WTC11 (cell line): Measurements from ENCODE around the gene CCDC107. TPM values are rescaled to one million over a fixed set of nuclear protein-coding genes. Genes with fewer than 3 reads are reported as not detected.
"Not testable (repeated sequence)": the region's sequence is repeated elsewhere in the genome, so short reads cannot be mapped to it uniquely, and the experiment has no call there.

Source experiments
- ATAC-seq: fragments of 200-7000 bp; cut with Tn5 transposase; 2 replicates; pipeline ENCODE4 v1.10.0; 2021; ENCODE audit warnings: mild to moderate bottlenecking, moderate library complexity
- CTCF ChIA-PET: fragments of 300-600 bp; sonication (Branson Sonifier 250); formaldehyde crosslinking; loops from one replicate; lab custom pipeline; 2021; ENCODE audit warnings: antibody characterized with exemption; lab: Charles Lee
- POLR2A ChIA-PET: fragments of 350-600 bp; sonication (Branson Sonifier 250); formaldehyde crosslinking; loops from one replicate; lab custom pipeline; 2021; ENCODE audit warnings: antibody characterized with exemption; lab: Charles Lee
- DNase-seq: peaks from one replicate; pipeline ENCODE4 v3.0.0; 2021; ENCODE audit warnings: low spot score
- H3K27ac Mint-ChIP-seq: 2 replicates; pipeline ENCODE4 v1.8.0; 2021; ENCODE audit warnings: mixed read lengths
- H3K27me3 Mint-ChIP-seq: 2 replicates; pipeline ENCODE4 v1.8.0; 2021; ENCODE audit warnings: low read depth, mild to moderate bottlenecking, moderate library complexity, mixed read lengths
- H3K36me3 Mint-ChIP-seq: 2 replicates; pipeline ENCODE4 v1.8.0; 2021; ENCODE audit warnings: mixed read lengths
- H3K4me1 Mint-ChIP-seq: 2 replicates; pipeline ENCODE4 v1.8.0; 2022; ENCODE audit warnings: mixed read lengths
- H3K4me3 Mint-ChIP-seq: 2 replicates; pipeline ENCODE4 v1.8.0; 2021; ENCODE audit warnings: mild to moderate bottlenecking, moderate library complexity, mixed read lengths
- H3K9me3 Mint-ChIP-seq: 2 replicates; pipeline ENCODE4 v1.8.0; 2021; ENCODE audit warnings: mixed read lengths
- GABPB1 ChIP-seq: sonication (generic); formaldehyde crosslinking; IDR thresholded peaks from 2 replicates; pipeline ENCODE4 v1.8.1; 2023; ENCODE audit warnings: mild to moderate bottlenecking, missing genetic modification reagents
- NR3C1 ChIP-seq: sonication (generic); formaldehyde crosslinking; conservative IDR thresholded peaks from 2 replicates; pipeline ENCODE4 v1.8.1; 2023; ENCODE audit warnings: low read depth, mild to moderate bottlenecking, missing genetic modification reagents
- TCF7 ChIP-seq: sonication (generic); formaldehyde crosslinking; IDR thresholded peaks from 2 replicates; pipeline ENCODE4 v1.8.0; 2022; ENCODE audit warnings: mild to moderate bottlenecking, low read depth, missing genetic modification reagents, moderate library complexity
- ZNF219 ChIP-seq: sonication (generic); formaldehyde crosslinking; IDR thresholded peaks from 2 replicates; pipeline ENCODE4 v1.8.0; 2023; ENCODE audit warnings: missing genetic modification reagents, mild to moderate bottlenecking, borderline replicate concordance
- total RNA-seq: library from RNA; stranded (reverse); gene quantifications from 3 replicates; pipeline ENCODE4 v1.2.3, GENCODE V29; 2021
- TF ChIP-seq, protein P1 (sequence below): fragments of 250-450 bp; sonication (Bioruptor Pico); IDR thresholded peaks from 2 replicates; pipeline ENCODE4 v1.9.0; 2021; ENCODE audit warnings: mild to moderate bottlenecking
- TF ChIP-seq, protein P2 (sequence below): fragments of 250-450 bp; sonication (Bioruptor Pico); IDR thresholded peaks from 2 replicates; pipeline ENCODE4 v1.8.0; 2021; ENCODE audit warnings: mild to moderate bottlenecking
- TF ChIP-seq, protein P3 (sequence below): sonication (generic); formaldehyde crosslinking; conservative IDR thresholded peaks from 2 replicates; pipeline ENCODE4 v1.8.1; 2022; ENCODE audit warnings: mild to moderate bottlenecking, missing genetic modification reagents
- TF ChIP-seq, protein P4 (sequence below): sonication (generic); formaldehyde crosslinking; IDR thresholded peaks from 2 replicates; pipeline ENCODE4 v1.8.0; 2022; ENCODE audit warnings: mild to moderate bottlenecking, missing genetic modification reagents
- TF ChIP-seq, protein P5 (sequence below): sonication (generic); formaldehyde crosslinking; conservative IDR thresholded peaks from 2 replicates; pipeline ENCODE4 v1.8.1; 2023; ENCODE audit warnings: mild to moderate bottlenecking, low read depth, missing genetic modification reagents, moderate library complexity

Gene CCDC107
- total RNA-seq, 1 experiment from 2014 or later = 10.8 TPM

DNA sequence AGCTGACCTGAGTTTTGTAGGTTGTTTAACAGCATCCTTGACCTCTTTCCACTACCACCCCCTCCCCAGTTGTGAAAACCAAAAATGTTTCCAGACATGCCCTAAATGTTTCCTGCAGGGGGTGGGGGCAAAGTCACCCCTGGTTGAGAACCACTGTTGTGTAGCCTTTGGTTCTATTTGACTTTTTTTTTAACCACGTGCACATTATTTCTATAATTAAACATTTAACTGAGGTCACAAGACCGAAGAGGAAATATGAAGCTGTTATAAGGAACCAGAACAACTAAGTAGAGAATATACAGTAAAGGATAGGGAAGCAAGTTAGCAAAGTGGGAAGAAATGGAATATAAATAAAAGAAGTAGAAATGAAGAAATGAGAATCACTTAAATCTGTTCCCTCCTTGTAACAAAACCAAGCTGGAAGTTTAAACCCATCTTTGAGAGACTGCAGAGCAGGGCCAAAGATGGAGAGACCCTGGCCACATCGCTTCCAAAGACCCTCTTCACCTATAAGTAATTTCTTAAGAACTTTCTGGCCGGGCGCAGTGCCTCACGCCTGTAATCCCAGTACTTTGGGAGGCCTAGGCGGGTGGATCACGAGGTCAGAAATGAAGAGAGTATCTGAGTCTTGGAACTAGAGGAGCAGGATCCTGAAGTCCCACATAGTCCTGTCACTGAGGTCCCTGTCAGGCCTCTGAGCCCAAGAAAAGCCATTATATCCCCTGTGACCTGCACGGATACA is 21.8 kb upstream of the CCDC107 start:
- TF ChIP-seq, protein P1, sequence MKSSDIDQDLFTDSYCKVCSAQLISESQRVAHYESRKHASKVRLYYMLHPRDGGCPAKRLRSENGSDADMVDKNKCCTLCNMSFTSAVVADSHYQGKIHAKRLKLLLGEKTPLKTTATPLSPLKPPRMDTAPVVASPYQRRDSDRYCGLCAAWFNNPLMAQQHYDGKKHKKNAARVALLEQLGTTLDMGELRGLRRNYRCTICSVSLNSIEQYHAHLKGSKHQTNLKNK (CRISPR knock-in tag) = no peak
- TF ChIP-seq, protein P2, sequence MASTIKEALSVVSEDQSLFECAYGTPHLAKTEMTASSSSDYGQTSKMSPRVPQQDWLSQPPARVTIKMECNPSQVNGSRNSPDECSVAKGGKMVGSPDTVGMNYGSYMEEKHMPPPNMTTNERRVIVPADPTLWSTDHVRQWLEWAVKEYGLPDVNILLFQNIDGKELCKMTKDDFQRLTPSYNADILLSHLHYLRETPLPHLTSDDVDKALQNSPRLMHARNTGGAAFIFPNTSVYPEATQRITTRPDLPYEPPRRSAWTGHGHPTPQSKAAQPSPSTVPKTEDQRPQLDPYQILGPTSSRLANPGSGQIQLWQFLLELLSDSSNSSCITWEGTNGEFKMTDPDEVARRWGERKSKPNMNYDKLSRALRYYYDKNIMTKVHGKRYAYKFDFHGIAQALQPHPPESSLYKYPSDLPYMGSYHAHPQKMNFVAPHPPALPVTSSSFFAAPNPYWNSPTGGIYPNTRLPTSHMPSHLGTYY (CRISPR knock-in tag) = no peak
- no peak for TF ChIP-seq NR3C1 (CRISPR knock-in tag)
- TF ChIP-seq ZNF219 (CRISPR knock-in tag) = no peak
- TF ChIP-seq, protein P3, sequence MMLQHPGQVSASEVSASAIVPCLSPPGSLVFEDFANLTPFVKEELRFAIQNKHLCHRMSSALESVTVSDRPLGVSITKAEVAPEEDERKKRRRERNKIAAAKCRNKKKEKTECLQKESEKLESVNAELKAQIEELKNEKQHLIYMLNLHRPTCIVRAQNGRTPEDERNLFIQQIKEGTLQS (CRISPR knock-in tag) = no peak
- TF ChIP-seq, protein P4, sequence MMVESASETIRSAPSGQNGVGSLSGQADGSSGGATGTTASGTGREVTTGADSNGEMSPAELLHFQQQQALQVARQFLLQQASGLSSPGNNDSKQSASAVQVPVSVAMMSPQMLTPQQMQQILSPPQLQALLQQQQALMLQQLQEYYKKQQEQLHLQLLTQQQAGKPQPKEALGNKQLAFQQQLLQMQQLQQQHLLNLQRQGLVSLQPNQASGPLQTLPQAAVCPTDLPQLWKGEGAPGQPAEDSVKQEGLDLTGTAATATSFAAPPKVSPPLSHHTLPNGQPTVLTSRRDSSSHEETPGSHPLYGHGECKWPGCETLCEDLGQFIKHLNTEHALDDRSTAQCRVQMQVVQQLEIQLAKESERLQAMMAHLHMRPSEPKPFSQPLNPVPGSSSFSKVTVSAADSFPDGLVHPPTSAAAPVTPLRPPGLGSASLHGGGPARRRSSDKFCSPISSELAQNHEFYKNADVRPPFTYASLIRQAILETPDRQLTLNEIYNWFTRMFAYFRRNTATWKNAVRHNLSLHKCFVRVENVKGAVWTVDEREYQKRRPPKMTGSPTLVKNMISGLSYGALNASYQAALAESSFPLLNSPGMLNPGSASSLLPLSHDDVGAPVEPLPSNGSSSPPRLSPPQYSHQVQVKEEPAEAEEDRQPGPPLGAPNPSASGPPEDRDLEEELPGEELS (CRISPR knock-in tag) = no peak
- no peak for TF ChIP-seq GABPB1 (CRISPR knock-in tag)
- no peak for TF ChIP-seq TCF7
- TF ChIP-seq, protein P5, sequence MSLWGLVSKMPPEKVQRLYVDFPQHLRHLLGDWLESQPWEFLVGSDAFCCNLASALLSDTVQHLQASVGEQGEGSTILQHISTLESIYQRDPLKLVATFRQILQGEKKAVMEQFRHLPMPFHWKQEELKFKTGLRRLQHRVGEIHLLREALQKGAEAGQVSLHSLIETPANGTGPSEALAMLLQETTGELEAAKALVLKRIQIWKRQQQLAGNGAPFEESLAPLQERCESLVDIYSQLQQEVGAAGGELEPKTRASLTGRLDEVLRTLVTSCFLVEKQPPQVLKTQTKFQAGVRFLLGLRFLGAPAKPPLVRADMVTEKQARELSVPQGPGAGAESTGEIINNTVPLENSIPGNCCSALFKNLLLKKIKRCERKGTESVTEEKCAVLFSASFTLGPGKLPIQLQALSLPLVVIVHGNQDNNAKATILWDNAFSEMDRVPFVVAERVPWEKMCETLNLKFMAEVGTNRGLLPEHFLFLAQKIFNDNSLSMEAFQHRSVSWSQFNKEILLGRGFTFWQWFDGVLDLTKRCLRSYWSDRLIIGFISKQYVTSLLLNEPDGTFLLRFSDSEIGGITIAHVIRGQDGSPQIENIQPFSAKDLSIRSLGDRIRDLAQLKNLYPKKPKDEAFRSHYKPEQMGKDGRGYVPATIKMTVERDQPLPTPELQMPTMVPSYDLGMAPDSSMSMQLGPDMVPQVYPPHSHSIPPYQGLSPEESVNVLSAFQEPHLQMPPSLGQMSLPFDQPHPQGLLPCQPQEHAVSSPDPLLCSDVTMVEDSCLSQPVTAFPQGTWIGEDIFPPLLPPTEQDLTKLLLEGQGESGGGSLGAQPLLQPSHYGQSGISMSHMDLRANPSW (CRISPR knock-in tag) = no peak
- DNase-seq (no peak), ATAC-seq (no peak)
- Mint-ChIP-seq H3K36me3 (peaks cover 13% of the 10 kb centered on the region), H3K9me3 (peaks cover 26% of the 10 kb centered on the region), H3K4me3 (no peak overlapping the region), H3K27ac (no peak overlapping the region), H3K27me3 (peaks cover 11% of the 10 kb centered on the region), H3K4me1 (no peaks in the 10 kb centered on the region)
- ChIA-PET CTCF (no interaction called here), POLR2A (no interaction called here)

DNA sequence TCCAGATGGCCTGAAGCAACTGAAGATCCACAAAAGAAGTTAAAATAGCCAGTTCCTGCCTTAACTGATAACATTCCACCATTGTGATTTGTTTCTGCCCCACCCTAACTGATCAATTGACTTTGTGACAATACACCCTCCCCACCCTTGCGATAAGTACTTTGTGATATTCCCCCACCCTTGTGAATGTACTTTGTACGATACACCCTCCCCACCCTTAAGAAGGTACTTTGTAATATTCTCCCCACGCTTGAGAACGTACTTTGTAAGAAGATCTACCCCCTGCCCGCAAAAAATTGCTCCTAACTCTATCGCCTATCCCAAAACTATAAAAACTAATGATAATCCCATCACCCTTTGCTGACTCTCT is 21.2 kb upstream of the CCDC107 start:
- H3K27me3 Mint-ChIP-seq = peaks cover 11% of the 10 kb centered on the region
- H3K36me3 Mint-ChIP-seq = peaks cover 17% of the 10 kb centered on the region
- POLR2A ChIA-PET, CTCF ChIA-PET, H3K27ac Mint-ChIP-seq, H3K4me1 Mint-ChIP-seq, DNase-seq, ATAC-seq, H3K4me3 Mint-ChIP-seq: not testable (repeated sequence)
- H3K9me3 Mint-ChIP-seq = peaks cover 31% of the 10 kb centered on the region

DNA sequence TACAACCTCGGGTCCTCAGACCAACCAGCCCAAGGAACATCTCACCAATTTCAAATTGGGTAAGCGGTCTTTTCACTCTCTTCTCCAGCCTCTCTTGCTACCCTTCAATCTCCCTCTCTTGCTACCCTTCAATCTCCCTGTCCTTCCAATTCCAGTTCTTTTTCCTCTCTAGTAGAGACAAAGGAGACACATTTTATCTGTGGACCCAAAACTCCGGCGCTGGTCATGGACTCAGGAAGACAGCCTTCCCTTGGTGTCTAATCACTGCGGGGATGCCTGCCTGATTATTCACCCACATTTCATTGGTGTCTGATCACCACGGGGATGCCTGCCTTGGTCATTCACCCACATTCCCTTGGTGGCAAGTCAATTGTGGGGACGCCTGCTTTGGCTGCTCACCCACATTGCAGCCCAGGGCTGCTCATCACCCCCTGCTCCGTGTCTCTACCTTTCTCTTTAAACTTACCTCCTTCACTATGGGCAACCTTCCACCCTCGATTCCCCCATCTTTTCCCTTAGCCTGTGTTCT is 20.6 kb upstream of the CCDC107 start:
- H3K4me1 Mint-ChIP-seq, DNase-seq, H3K27ac Mint-ChIP-seq, ATAC-seq, H3K4me3 Mint-ChIP-seq, POLR2A ChIA-PET, CTCF ChIA-PET: not testable (repeated sequence)
- Mint-ChIP-seq H3K27me3 (peaks cover 11% of the 10 kb centered on the region), H3K36me3 (peaks cover 17% of the 10 kb centered on the region), H3K9me3 (peaks cover 31% of the 10 kb centered on the region)

DNA sequence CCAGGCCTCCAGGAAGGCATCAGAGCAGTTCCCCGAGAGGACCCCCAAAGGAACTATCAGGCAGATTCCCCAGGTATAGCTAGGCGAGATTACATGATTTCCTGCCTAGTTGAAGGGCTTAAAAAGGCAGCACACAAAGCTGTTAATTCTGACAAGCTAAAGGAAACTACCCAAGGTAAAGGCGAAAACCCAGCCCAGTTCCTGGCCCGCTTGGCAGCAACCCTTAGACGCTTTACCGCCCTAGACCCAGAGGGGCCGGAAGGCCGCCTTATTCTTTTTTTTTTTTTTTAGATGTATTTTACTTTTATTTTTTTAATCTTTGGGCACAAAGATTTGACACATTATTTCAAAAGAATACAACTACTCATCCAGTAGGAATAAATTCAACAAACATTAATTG is 19.3 kb upstream of the CCDC107 start:
- Mint-ChIP-seq H3K9me3 (peaks cover 31% of the 10 kb centered on the region), H3K27me3 (peaks cover 11% of the 10 kb centered on the region), H3K36me3 (peaks cover 17% of the 10 kb centered on the region)
- H3K4me3 Mint-ChIP-seq, POLR2A ChIA-PET, H3K4me1 Mint-ChIP-seq, CTCF ChIA-PET, H3K27ac Mint-ChIP-seq, ATAC-seq, DNase-seq: not testable (repeated sequence)

DNA sequence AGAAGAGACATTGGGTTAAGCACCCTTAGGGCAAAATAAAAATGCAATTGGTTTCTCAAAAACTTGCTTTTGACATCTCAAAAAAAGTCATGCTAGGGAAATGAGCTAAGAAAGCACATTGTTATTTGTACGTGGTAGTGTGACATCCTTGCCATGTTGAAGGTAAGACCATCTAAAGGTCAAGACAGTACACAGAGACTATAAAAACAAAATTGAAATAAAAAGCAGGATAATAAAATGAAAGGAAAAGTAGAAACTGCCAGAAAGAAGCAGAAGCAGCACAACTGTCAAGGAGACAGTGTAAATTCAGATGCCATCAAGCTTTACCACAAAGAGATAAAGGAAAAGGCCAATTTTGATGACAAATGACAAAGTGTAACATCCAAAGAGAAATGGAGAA is 18.9 kb upstream of the CCDC107 start:
- H3K4me3 Mint-ChIP-seq, POLR2A ChIA-PET, ATAC-seq, DNase-seq, H3K4me1 Mint-ChIP-seq, H3K27ac Mint-ChIP-seq, CTCF ChIA-PET: not testable (repeated sequence)
- Mint-ChIP-seq H3K36me3 (peaks cover 17% of the 10 kb centered on the region), H3K27me3 (peaks cover 11% of the 10 kb centered on the region), H3K9me3 (peaks cover 31% of the 10 kb centered on the region)
